K562 (cell line): ENCODE measurements around the gene NTN1. TPM values are rescaled to one million over a fixed set of nuclear protein-coding genes. Genes with fewer than 3 reads are reported as not detected.

Source experiments
- ATAC-seq: fragments of 200-7000 bp; cut with Tn5 transposase; 3 replicates; pipeline ENCODE4 v1.9.1; 2020; ENCODE audit warnings: moderate library complexity
- BruUV-seq: library from RNA; stranded (reverse); fragments of 400-500 nt; replicated peaks from 2 replicates; lab custom pipeline; 2021; lab: Mats Ljungman, UMichigan
- CTCF ChIA-PET: fragments of 300-600 bp; formaldehyde crosslinking; extraction: SDS; loops from one replicate; lab custom pipeline; 2021; ENCODE audit warnings: low intra/inter-chr PET ratio; lab: Yijun Ruan, JAX
- POLR2A ChIA-PET: fragments of 300-600, 350-650 bp; sonication (Branson Sonifier 250); formaldehyde crosslinking; extraction: SDS; loops from one replicate; lab custom pipeline; 2021; ENCODE audit warnings: antibody characterized with exemption, inconsistent platforms; lab: Yijun Ruan, JAX
- DNase-seq, 4 experiments: peaks; one replicate each; pipeline versions ENCODE4 v3.0.0 to v3.0.0-alpha.2; 2011 to 2018; ENCODE audit warnings: low spot score in 3 of 4, mixed read lengths in 3 of 4; ENCODE audit errors: extremely low read depth in 1 of 4
- FAIRE-seq: peaks from 2 replicates; lab custom pipeline; 2011; peaks lifted over from hg19 to GRCh38; lab: Jason Lieb, UNC
- H2AFZ ChIP-seq: 2 replicates; pipeline ENCODE4 v1.6.0; 2011; ENCODE audit warnings: low read depth, low read length, control low read depth, inconsistent platforms
- H3K27ac ChIP-seq: fragments of 200-600 bp; 3 replicates; pipeline ENCODE4 v1.8.0; 2011; ENCODE audit warnings: low read depth, mild to moderate bottlenecking, control low read depth, inconsistent platforms, low read length, moderate library complexity, mixed read lengths; ENCODE audit errors: extremely low read depth
- H3K27me3 ChIP-seq, 2 experiments: fragments of 300-600 bp in 1 of 2; 2 replicates in 1 of 2; 3 replicates in 1 of 2; pipeline versions ENCODE4 v1.6.0 to v1.8.0; 2011; ENCODE audit warnings: inconsistent platforms in 2 of 2, low read length in 2 of 2, mild to moderate bottlenecking in 1 of 2, mixed read lengths in 1 of 2, moderate library complexity in 1 of 2; ENCODE audit not compliant: control insufficient read depth in 2 of 2, insufficient read depth in 2 of 2
- H3K36me3 ChIP-seq: fragments of 300-600 bp; 3 replicates; pipeline ENCODE4 v1.8.0; 2011; ENCODE audit warnings: mild to moderate bottlenecking, low read length, inconsistent platforms; ENCODE audit not compliant: control insufficient read depth, insufficient read depth
- H3K4me1 ChIP-seq, 2 experiments: fragments of 200-600 bp in 1 of 2; replicated peaks in 1 of 2; 2 replicates in 1 of 2; 3 replicates in 1 of 2; pipeline versions ENCODE4 v1.5.1 to v1.8.0; 2011; ENCODE audit warnings: inconsistent platforms in 2 of 2, low read length in 2 of 2, mild to moderate bottlenecking in 1 of 2, mixed read lengths in 1 of 2, moderate library complexity in 1 of 2; ENCODE audit not compliant: control insufficient read depth in 2 of 2, insufficient read depth in 2 of 2
- H3K4me2 ChIP-seq: 2 replicates; pipeline ENCODE4 v1.6.1; 2011; ENCODE audit warnings: low read length, control low read depth, inconsistent platforms, mixed read lengths; ENCODE audit not compliant: insufficient read depth
- H3K4me3 ChIP-seq: fragments of 200-600 bp; sonication (generic), shearing (Covaris generic); 2 replicates; pipeline ENCODE4 v1.5.1; 2016; ENCODE audit warnings: control low read depth, inconsistent platforms
- H3K79me2 ChIP-seq: fragments of 200-600 bp; 3 replicates; pipeline ENCODE4 v1.8.0; 2011; ENCODE audit warnings: low read length, inconsistent platforms; ENCODE audit not compliant: control insufficient read depth, insufficient read depth
- H3K9ac ChIP-seq, 2 experiments: 2 replicates each; pipeline versions ENCODE4 v1.6.0 to v1.6.1; 2011; ENCODE audit warnings: low read depth in 2 of 2, low read length in 2 of 2, control low read depth in 1 of 2, inconsistent platforms in 1 of 2, mild to moderate bottlenecking in 1 of 2, mixed read lengths in 1 of 2; ENCODE audit not compliant: insufficient read depth in 1 of 2
- H3K9me1 ChIP-seq: one replicate; pipeline ENCODE4 v1.6.0; 2011; ENCODE audit warnings: inconsistent platforms, mild to moderate bottlenecking, low read length, moderate library complexity; ENCODE audit not compliant: control insufficient read depth, insufficient read depth
- H3K9me3 ChIP-seq: replicated peaks from 2 replicates; pipeline ENCODE4 v1.5.1; 2011; ENCODE audit warnings: low read depth, low read length, inconsistent platforms; ENCODE audit not compliant: control insufficient read depth, insufficient read depth
- H4K20me1 ChIP-seq: replicated peaks from 2 replicates; pipeline ENCODE4 v1.6.1; 2011; ENCODE audit warnings: low read length, inconsistent platforms, mixed read lengths; ENCODE audit not compliant: control insufficient read depth, insufficient read depth
- CBX8 ChIP-seq: fragments of 200-600 bp; sonication (generic); IDR thresholded peaks from 2 replicates; pipeline ENCODE4 v1.6.1; 2012; ENCODE audit warnings: borderline replicate concordance, mixed run types, low read depth, mild to moderate bottlenecking, moderate library complexity, mixed read lengths, low read length, control low read depth, inconsistent platforms; ENCODE audit not compliant: poor library complexity, severe bottlenecking; ENCODE audit errors: extremely low read depth
- DACH1 ChIP-seq: fragments of 450-650 bp; IDR thresholded peaks from 2 replicates; pipeline ENCODE4 v1.6.1; 2018; ENCODE audit not compliant: partially characterized antibody
- DIDO1 ChIP-seq: fragments of 450-650 bp; IDR thresholded peaks from 2 replicates; pipeline ENCODE4 v1.6.1; 2016; ENCODE audit warnings: low read depth, missing biosample characterization, missing genetic modification characterization
- GTF2F1 ChIP-seq: IDR thresholded peaks from 2 replicates; pipeline ENCODE4 v1.6.1; 2011; ENCODE audit warnings: low read depth, low read length, improper control_type of control experiment
- HMG20B ChIP-seq: fragments of 250-450 bp; sonication (Bioruptor Pico); IDR thresholded peaks from 2 replicates; pipeline ENCODE4 v1.5.0; 2021; ENCODE audit warnings: mild to moderate bottlenecking
- NCOA4 ChIP-seq: fragments of 450-650 bp; IDR thresholded peaks from 2 replicates; pipeline ENCODE4 v1.6.1; 2018; ENCODE audit warnings: mild to moderate bottlenecking; ENCODE audit not compliant: partially characterized antibody
- NR3C1 ChIP-seq: sonication (generic); formaldehyde crosslinking; IDR thresholded peaks from 2 replicates; pipeline ENCODE4 v1.8.1; 2022; ENCODE audit warnings: missing genetic modification reagents
- RBM34 ChIP-seq: fragments of 200-400 bp; formaldehyde crosslinking; IDR thresholded peaks from 2 replicates; pipeline ENCODE4 v1.6.1; 2018; ENCODE audit warnings: low read length, borderline replicate concordance; ENCODE audit not compliant: insufficient read depth
- SMARCA5 ChIP-seq: fragments of 450-650 bp; IDR thresholded peaks from 2 replicates; pipeline ENCODE4 v1.6.1; 2016
- ZFP36 ChIP-seq: fragments of 150-350 bp; IDR thresholded peaks from 2 replicates; pipeline ENCODE4 v1.6.1; 2018; ENCODE audit warnings: low read length, low read depth; ENCODE audit not compliant: partially characterized antibody
- WGBS: fragments of 100-300 bp; shearing (Covaris generic); methylation state at CpG from one replicate; pipeline ENCODE4 v1.1.6; 2016; ENCODE audit warnings: low coverage, mixed read lengths; ENCODE audit not compliant: insufficient coverage; ENCODE audit errors: missing lambda C conversion rate; 5-methylcytosine and 5-hydroxymethylcytosine counted together
- in situ Hi-C: fragments of 300-500 bp; cut with MboI; formaldehyde crosslinking; loops from 4 replicates; pipeline ENCODE4 v1.15.0; 2018; ENCODE audit warnings: inconsistent platforms, mixed read lengths
- intact Hi-C: fragments of 100-400 bp; cut with micrococcal nuclease; formaldehyde crosslinking; loops from 2 replicates; pipeline ENCODE4 v1.14.2; 2022
- polyA plus RNA-seq, 8 experiments: library from polyadenylated mRNA; depleted of rRNA in 4 of 8; stranded (reverse) in 5 of 8; unstranded in 3 of 8; fragments of >200 nt; fragmentation: Nextera tagmentation in 2 of 8; fragmentation: Illumina TruSeq in 1 of 8; extraction: Ambion mirVana in 2 of 8; extraction: Trizol in 1 of 8; gene quantifications; 2 replicates each; pipeline versions ENCODE4 v1.2.1 to v1.2.3, GENCODE V29; 2011 to 2014; ENCODE audit warnings: inconsistent platforms in 1 of 8, missing spikeins in 1 of 8
- total RNA-seq, 7 experiments: library from RNA; depleted of rRNA in 6 of 7; stranded (reverse); fragments of >200 nt in 6 of 7; fragmentation: Illumina TruSeq in 2 of 7; extraction: Trizol in 2 of 7; gene quantifications; 2 replicates each; pipeline versions ENCODE4 v1.2.1 to v1.2.3, GENCODE V29; 2011 to 2021; ENCODE audit warnings: low replicate concordance in 1 of 7
- TF ChIP-seq, protein P1 (sequence below): sonication (generic); formaldehyde crosslinking; IDR thresholded peaks from 2 replicates; pipeline ENCODE4 v1.8.0; 2022; ENCODE audit warnings: missing genetic modification reagents, mild to moderate bottlenecking, borderline replicate concordance
- TF ChIP-seq, protein P2 (sequence below): fragments of 250-450 bp; sonication (Bioruptor Pico); IDR thresholded peaks from 2 replicates; pipeline ENCODE4 v1.8.0; 2021; ENCODE audit warnings: borderline replicate concordance, mild to moderate bottlenecking, moderate library complexity; ENCODE audit not compliant: poor library complexity, severe bottlenecking
- TF ChIP-seq, protein P3 (sequence below): fragments of 200-400 bp; formaldehyde crosslinking; IDR thresholded peaks from 2 replicates; pipeline ENCODE4 v1.6.1; 2017; ENCODE audit warnings: mild to moderate bottlenecking, low read depth, low read length, moderate library complexity

Gene NTN1
- total and polyA plus RNA-seq, 9 of the 15 experiments (the other 6 are each of a cell fraction or from before 2014, with no cell fraction given): 0.02 TPM; not detected in 8

DNA sequence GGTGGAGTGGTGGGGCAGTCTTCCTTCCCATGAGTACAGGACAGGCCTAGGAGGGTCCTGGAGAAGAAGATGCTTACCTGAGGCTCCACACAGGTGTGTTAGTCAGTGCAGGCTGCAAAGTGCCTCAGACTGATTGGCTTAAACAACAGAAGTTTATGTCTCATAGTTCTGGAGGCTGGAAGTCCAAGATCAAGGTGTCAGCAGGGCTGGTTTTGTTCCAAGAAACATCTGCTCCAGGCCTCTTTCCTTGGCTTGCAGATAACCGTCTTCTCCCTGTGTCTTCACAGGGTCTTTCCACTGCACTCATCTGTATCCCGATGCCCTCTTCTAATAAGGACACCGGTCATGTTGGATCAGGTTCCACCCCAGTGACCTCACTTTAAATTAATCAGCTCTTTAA, 153.0 kb downstream of the NTN1 start:
- no peak for ATAC-seq
- DNase-seq: no peak
- Histone ChIP-seq H3K4me3 (no peak overlapping the region), H3K9me3 (no peaks in the 10 kb centered on the region), H3K4me2 (no peak overlapping the region), H4K20me1 (no peaks in the 10 kb centered on the region), H3K9me1 (no peaks in the 10 kb centered on the region), H3K27me3 (peaks cover 2 to 34% of the 10 kb centered on the region in 2 experiments; a peak in 3 of 5 replicates), H2AFZ (no peak overlapping the region), H3K9ac (no peak overlapping the region), H3K79me2 (no peaks in the 10 kb centered on the region), H3K27ac (no peak overlapping the region), H3K36me3 (no peaks in the 10 kb centered on the region), H3K4me1 (no peaks in the 10 kb centered on the region)
- TF ChIP-seq, protein P1, sequence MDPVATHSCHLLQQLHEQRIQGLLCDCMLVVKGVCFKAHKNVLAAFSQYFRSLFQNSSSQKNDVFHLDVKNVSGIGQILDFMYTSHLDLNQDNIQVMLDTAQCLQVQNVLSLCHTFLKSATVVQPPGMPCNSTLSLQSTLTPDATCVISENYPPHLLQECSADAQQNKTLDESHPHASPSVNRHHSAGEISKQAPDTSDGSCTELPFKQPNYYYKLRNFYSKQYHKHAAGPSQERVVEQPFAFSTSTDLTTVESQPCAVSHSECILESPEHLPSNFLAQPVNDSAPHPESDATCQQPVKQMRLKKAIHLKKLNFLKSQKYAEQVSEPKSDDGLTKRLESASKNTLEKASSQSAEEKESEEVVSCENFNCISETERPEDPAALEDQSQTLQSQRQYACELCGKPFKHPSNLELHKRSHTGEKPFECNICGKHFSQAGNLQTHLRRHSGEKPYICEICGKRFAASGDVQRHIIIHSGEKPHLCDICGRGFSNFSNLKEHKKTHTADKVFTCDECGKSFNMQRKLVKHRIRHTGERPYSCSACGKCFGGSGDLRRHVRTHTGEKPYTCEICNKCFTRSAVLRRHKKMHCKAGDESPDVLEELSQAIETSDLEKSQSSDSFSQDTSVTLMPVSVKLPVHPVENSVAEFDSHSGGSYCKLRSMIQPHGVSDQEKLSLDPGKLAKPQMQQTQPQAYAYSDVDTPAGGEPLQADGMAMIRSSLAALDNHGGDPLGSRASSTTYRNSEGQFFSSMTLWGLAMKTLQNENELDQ (CRISPR knock-in tag): no peak
- TF ChIP-seq DIDO1 (tag) (no peak), HMG20B (CRISPR knock-in tag) (no peak), GTF2F1 (no peak), NCOA4 (no peak), SMARCA5 (no peak), DACH1 (no peak), CBX8 (no peak), RBM34 (no peak), NR3C1 (CRISPR knock-in tag) (no peak), ZFP36 (no peak)
- TF ChIP-seq, protein P2, sequence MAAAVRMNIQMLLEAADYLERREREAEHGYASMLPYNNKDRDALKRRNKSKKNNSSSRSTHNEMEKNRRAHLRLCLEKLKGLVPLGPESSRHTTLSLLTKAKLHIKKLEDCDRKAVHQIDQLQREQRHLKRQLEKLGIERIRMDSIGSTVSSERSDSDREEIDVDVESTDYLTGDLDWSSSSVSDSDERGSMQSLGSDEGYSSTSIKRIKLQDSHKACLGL (CRISPR knock-in tag): no peak
- TF ChIP-seq, protein P3, sequence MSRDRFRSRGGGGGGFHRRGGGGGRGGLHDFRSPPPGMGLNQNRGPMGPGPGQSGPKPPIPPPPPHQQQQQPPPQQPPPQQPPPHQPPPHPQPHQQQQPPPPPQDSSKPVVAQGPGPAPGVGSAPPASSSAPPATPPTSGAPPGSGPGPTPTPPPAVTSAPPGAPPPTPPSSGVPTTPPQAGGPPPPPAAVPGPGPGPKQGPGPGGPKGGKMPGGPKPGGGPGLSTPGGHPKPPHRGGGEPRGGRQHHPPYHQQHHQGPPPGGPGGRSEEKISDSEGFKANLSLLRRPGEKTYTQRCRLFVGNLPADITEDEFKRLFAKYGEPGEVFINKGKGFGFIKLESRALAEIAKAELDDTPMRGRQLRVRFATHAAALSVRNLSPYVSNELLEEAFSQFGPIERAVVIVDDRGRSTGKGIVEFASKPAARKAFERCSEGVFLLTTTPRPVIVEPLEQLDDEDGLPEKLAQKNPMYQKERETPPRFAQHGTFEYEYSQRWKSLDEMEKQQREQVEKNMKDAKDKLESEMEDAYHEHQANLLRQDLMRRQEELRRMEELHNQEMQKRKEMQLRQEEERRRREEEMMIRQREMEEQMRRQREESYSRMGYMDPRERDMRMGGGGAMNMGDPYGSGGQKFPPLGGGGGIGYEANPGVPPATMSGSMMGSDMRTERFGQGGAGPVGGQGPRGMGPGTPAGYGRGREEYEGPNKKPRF: no peak
- no TSS peak for BruUV-seq
- intact Hi-C loops: no loop called here
- WGBS: 0% methylated on average over 3 of the region's 3 CpGs
- ChIA-PET CTCF (no interaction called here), POLR2A (interaction anchor here (1.2 kb wide), 1 partner anchor 12 kb away, joined by 4 read pairs; no protein-coding TSS in a partner anchor)
- in situ Hi-C loops: no loop called here
- FAIRE-seq: no peak
